GM12873 (cell line): ENCODE results near the gene SLC38A3.

Experiments
- TF ChIP-seq, protein P1 (sequence below): IDR thresholded peaks from 2 replicates; pipeline ENCODE4 v1.5.1; 2012; ENCODE audit warnings: low read depth, mild to moderate bottlenecking, moderate library complexity, low read length, control low read depth; ENCODE audit not compliant: insufficient read depth; ENCODE audit errors: missing control alignments

The SLC38A3 gene

DNA sequence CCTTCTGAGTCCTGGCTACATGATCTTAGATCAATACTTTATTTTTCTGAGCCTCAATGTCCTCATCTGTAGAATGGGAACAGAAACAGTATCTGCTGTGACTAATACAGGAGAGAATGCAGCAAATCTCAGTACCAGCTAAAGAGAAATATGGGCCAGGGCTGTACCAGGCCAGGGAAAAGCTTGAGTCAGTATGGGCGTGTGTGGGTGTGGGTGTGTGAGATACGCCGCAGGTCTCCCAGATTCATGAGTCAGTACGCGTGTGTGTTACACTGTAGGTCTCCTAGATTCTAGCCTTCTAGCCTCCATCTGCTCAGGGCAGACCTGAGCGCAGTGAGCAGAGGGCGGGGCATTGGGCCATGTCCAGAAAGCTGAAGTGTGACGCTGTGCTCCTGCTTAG lies 46.1 kb downstream of the SLC38A3 start:
- TF ChIP-seq, protein P1, sequence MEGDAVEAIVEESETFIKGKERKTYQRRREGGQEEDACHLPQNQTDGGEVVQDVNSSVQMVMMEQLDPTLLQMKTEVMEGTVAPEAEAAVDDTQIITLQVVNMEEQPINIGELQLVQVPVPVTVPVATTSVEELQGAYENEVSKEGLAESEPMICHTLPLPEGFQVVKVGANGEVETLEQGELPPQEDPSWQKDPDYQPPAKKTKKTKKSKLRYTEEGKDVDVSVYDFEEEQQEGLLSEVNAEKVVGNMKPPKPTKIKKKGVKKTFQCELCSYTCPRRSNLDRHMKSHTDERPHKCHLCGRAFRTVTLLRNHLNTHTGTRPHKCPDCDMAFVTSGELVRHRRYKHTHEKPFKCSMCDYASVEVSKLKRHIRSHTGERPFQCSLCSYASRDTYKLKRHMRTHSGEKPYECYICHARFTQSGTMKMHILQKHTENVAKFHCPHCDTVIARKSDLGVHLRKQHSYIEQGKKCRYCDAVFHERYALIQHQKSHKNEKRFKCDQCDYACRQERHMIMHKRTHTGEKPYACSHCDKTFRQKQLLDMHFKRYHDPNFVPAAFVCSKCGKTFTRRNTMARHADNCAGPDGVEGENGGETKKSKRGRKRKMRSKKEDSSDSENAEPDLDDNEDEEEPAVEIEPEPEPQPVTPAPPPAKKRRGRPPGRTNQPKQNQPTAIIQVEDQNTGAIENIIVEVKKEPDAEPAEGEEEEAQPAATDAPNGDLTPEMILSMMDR: no peak

GRCh38 chr3:50254577-50255250 lies 49.6 kb downstream of the SLC38A3 start:
- TF ChIP-seq, protein P1: no peak

GRCh38 chr3:50255251-50255615 lies 50.2 kb downstream of the SLC38A3 start:
- TF ChIP-seq, protein P1: no peak

DNA sequence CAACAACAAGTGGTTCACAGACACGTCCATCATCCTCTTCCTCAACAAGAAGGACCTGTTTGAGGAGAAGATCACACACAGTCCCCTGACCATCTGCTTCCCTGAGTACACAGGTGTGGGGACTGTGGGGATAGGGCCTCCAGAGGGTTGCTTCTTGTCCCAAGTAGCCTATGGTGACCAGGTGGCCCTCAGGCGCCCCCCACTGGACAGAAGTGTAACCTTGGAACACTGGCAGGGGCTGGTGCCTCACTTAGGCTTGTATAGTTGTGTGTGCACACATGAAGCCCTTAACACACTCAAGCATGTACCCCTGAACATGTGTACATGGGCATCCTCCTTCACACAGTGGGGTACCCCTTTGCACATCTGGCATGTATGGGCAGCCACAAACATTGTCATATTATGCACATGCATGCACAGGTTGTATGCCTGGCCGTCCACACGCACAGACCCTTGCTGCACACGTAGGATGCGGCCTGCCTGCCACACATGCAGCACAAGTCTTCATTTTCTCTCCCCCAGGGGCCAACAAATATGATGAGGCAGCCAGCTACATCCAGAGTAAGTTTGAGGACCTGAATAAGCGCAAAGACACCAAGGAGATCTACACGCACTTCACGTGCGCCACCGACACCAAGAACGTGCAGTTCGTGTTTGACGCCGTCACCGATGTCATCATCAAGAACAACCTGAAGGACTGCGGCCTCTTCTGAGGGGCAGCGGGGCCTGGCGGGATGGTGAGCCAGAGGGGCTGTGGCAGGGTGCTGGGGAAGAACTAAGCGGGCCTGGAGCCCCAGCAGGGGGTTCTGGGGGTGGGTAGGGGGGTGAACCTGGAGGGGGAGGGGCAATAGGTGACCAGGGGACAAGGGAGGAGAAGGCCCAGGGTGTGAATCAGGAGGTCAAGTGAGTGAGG lies 52.2 kb downstream of the SLC38A3 start:
- TF ChIP-seq, protein P1: peak; percentile 76

DNA sequence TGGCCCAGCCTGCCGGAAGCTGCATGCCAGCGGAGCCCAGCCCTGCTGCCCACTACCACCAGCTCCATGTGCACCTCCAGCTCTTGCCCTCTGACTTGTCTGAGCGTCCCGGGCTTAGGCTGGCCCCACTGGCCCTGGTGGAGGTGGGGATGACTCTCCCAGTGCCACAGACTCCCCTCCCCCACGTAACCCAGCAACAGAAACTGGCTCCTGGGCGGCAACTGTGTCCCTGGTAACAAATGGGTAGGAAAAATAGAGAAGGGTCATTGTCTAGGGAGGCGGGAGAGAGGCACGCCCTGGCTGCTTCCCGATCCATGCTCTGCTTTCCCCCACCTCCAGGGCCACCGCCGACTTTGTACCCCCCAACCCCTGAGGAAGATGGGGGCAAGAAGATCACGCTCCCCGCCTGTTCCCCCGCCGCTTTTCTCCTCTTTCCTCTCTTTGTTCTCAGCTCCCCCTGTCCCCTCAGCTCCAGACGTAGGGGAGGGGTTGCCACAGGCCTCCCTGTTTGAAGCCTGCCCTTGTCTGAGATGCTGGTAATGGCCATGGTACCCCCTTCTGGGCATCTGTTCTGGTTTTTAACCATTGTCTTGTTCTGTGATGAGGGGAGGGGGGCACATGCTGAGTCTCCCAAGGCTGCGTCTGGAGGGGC lies 53.1 kb downstream of the SLC38A3 start:
- TF ChIP-seq, protein P1: no peak

GRCh38 chr3:50258979-50259378 lies 53.9 kb downstream of the SLC38A3 start:
- TF ChIP-seq, protein P1: no peak

DNA sequence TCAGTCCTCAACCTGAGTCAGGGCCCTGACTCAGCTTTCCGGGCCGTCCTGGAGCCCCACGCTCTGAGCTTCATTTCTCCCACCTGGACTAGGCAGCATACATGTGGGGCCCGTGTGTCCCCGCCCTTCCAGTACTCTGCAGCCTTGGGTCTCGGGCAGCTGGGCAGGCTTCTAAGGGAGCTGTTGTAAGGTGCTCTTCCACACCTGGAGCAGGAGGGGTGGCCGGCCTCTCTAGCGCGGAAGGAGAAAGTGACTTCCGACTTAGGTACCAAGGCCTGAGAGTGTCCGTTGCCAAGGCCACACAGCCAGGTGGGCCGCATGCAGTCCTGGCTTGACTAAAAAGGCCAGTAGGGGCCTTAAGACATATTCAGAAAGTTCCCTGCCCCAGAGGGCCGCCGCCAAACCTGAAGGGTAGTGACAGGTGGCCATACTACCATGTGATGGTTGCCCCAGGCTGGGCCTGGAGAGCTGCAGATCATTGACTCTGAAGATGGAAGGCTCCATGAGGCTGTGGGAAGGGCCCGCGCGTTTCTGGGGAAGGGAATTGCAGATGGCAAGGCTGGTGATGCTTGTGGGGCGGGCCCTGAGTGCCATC lies 54.5 kb downstream of the SLC38A3 start:
- TF ChIP-seq, protein P1: no peak
